Stimulated activated CD4-positive, alpha-beta T cell treated with anti-CD3 and anti-CD28 coated beads, TNF-alpha, amount 100 ng/mL, for 48 hours (primary cell): ENCODE data around the gene ASTN2.

Experiments
- DNase-seq, 3 donors: peaks; one replicate each; pipeline ENCODE4 v3.0.0-alpha.2; 2020; ENCODE audit warnings: low read depth in 3 of 3

Gene ASTN2, protein sequence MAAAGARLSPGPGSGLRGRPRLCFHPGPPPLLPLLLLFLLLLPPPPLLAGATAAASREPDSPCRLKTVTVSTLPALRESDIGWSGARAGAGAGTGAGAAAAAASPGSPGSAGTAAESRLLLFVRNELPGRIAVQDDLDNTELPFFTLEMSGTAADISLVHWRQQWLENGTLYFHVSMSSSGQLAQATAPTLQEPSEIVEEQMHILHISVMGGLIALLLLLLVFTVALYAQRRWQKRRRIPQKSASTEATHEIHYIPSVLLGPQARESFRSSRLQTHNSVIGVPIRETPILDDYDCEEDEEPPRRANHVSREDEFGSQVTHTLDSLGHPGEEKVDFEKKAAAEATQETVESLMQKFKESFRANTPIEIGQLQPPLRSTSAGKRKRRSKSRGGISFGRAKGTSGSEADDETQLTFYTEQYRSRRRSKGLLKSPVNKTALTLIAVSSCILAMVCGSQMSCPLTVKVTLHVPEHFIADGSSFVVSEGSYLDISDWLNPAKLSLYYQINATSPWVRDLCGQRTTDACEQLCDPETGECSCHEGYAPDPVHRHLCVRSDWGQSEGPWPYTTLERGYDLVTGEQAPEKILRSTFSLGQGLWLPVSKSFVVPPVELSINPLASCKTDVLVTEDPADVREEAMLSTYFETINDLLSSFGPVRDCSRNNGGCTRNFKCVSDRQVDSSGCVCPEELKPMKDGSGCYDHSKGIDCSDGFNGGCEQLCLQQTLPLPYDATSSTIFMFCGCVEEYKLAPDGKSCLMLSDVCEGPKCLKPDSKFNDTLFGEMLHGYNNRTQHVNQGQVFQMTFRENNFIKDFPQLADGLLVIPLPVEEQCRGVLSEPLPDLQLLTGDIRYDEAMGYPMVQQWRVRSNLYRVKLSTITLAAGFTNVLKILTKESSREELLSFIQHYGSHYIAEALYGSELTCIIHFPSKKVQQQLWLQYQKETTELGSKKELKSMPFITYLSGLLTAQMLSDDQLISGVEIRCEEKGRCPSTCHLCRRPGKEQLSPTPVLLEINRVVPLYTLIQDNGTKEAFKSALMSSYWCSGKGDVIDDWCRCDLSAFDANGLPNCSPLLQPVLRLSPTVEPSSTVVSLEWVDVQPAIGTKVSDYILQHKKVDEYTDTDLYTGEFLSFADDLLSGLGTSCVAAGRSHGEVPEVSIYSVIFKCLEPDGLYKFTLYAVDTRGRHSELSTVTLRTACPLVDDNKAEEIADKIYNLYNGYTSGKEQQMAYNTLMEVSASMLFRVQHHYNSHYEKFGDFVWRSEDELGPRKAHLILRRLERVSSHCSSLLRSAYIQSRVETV (N-terminal part only)

DNA sequence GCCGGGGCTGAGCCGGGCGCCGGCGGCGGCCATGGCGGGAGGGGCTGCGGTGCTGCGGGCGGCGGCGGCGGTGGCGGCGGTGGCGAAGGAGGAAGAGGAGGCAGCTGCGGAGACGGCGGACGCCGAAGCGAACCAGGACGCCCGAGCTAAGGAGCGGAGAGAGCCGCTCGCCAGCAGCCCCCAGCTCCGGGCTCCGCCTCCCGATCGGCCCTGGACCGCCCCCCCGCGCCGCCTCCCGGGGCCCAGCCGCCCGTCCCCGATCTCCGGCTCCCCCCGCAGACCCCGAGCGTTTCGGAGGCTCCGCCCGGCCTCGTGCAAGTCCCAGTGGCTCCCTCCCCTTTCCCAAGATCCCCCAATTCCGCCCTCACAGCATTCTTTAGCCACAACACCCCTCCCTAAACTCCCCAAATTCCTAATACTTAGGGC lies at the start of gene ASTN2:
Gene ASTN2 (minus strand): TSS at position 152 of the 426 bp plus-strand sequence. CDS start 119 bp downstream, at position 33.
- DNase-seq = no peak

DNA sequence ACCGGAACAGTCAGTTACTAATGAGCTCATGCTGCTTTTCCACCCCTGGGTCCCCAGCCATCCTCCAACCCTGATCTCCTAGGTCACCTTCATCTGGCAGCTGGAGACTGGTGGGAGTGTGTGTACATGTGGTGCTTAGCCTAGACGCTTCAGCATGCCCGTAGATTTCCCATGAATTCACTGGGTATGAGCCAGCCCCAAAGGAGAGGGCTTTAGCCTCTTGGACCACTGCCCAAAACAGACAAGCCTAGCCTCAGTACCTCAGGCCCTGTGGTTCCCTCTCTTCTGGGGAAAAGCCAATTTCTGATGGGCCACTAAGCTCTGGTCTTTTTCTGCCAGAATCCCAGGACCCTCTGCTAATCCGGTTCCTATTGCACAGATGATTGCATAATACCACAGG lies 48.0 kb upstream of the ASTN2 start:
- no peak for DNase-seq

DNA sequence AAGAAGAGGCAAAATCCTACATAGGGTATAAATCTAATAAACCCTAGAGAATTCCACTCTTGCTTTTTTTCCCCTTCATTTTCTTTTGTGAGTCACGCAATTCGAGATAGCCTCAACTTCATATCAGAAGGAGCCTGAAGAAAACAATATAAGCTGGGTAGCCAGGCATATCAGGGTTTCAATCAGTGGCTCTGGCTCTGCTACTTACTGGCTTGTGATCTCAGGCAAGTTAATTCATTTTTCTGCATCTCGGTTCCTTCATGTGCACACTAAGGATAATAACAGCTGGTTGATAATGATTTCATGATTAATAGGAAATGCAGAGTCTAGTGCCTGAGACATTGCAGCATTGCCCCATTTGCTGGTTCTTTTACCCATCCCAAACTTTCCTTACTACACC lies 46.5 kb upstream of the ASTN2 start:
- DNase-seq = no peak

DNA sequence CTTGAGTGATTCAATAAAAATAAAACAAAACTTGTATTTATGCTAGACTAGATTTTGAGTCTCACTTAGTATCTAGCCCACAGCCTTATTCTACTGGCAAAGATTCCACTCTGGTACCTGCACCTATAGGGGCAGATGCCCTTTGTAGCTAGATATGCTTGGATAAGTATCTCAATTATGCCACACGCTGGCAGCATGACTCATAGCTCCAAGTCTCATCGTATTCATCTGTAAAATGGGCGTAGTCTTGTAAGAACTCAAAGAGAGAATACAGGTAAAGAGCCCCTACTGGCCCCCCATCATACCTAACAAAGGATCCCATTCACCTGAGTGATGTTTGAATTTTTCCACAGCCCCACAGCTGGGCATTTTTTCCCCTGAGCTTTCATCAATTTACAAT lies 45.9 kb upstream of the ASTN2 start:
- no peak for DNase-seq

DNA sequence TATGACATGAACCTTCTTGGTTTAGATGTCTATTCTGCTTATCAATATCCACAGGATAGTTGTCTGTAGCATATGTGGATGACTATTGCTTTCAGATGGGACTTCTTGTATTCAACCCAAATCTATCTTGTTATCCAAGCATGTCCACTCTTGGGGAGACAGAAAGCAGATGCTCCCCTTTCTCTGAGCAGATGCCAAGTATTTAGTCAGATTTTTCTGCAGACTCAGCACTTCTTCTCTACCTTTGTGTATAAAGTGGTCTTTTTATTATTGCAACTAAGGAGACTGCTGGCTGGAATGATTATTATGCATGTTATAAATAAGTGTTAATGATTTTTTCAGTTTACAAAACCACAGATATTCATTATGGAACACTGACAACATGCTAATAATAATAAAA lies 45.1 kb upstream of the ASTN2 start:
- DNase-seq = no peak

DNA sequence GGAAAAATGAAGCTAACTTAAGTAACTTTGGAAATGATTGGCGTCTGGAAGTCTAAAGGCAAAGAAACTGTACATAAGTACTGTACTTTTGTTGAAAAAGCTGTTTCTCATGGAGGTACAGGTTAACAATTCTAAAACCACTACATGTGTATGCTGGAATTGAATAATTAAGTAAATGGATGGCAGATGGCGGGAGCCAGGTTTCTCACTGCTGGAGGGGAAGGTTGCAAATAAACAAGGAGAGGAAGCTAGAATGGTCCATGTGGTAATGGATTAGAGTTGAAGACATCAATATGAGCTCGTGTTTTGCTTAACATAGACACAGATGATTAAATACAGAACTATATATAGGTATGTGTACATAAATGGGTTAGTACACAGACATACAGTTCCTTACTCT lies 43.2 kb upstream of the ASTN2 start:
- DNase-seq = no peak

DNA sequence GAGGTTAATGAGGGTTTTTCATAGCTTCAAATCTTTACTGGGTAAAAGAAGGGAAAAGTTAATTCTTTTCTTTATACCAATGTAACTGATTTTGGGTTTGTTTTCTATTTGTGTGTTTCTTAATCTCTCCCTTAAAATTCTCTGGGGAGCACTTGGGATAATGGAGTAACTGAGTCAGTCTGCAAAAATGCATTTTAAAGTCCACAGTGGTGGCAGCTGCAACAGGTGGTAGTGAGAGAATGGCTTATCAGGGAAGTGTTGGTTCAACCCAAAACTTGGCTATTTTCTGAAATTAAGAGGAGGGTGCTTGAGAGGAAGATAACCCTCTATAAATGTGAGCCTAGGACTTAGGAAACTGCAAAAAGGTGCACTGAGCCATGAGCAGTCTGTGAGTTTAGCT lies 39.9 kb upstream of the ASTN2 start:
- no peak for DNase-seq

DNA sequence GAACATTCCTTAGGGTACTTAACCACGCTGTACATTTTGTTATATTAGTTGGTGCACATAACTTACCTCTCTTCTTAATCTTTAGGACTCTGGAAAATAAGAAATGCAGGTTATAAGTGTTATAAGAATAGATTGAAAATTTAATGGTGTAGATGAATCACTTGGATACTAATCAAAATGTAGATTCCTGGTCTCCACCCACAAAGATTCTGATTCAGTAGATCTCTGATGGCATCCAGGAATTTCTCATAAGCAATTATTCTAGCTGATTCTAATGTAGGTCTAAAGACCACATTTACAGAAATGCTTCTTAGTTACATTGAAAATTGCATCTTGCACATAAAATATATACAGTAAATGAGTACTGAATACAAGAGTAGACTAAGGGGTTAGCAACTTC lies 38.9 kb upstream of the ASTN2 start:
- no peak for DNase-seq

DNA sequence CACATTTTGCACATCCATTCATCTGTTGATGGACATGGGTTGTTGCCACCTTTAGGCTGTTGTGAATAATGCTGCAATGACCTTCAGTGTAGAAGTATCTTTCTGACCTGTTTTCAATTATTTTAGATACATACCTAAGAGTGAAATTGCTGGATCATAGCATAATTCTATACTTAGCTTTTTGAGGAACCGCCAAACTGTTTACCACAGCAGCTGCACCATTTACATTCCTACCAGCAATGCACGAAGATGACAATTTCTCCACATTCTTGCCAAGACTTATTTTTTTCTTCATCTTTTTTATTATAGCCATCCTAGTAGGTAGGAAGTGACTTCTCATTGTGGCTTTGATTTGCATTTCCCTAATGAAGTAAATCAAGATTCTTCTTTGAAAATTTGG lies 36.5 kb upstream of the ASTN2 start:
- DNase-seq = no peak

DNA sequence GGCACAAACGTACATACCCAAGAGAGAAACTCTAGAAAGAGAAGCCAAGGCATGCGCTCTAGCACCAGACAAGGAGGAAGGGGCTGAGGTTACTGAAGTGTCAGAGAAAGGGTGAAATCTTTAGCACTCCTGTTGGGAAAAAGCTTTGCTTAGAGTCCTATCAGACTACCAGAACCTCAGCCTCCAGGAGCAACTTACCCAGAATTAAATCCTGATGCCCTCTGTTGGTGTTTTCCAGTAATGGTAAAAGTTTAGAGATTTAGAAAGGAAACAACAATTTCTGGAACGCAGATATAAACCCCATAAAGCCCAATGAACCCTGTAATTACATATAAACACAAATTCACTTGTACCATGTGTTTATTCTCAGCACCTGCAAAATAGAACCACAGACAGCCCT lies 33.2 kb upstream of the ASTN2 start:
- DNase-seq = no peak

DNA sequence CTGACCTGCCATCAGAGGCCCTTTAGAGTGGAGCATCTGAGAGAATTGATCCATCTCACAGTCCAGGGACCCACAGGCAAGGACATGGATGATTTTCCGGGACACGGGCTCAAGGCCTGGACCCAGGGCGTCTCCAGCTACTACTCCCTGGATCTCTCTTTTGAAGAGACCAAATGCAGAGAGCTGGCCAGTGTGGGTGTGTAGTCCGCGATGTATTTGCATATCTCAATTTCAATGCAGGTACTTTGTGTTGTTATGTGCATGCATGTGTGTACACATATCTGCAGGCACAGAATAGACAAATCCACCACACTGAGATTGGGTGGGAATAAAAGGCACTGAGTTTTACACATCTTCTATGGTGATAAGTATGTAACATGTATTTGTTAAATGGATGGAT lies 30.8 kb upstream of the ASTN2 start:
- no peak for DNase-seq

DNA sequence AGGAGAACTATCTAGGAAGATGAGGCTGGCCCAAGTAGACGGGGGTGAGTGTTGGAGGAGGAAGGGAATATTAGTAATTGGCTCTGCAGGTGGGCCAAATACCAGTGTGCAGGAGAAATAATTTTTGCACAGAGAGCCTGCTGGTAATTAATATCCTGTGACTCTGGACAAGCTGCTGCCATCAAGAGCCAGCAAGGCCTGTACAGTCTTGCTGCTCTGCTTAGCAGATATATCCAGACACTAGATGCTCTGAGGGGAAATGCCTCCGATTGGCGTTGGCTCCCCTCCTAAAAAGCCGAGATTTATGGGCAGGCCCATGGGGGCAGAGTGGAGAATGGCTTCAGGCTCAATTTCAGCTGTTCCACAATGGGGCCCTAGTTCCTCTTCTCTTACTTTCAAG lies 29.6 kb upstream of the ASTN2 start:
- no peak for DNase-seq

DNA sequence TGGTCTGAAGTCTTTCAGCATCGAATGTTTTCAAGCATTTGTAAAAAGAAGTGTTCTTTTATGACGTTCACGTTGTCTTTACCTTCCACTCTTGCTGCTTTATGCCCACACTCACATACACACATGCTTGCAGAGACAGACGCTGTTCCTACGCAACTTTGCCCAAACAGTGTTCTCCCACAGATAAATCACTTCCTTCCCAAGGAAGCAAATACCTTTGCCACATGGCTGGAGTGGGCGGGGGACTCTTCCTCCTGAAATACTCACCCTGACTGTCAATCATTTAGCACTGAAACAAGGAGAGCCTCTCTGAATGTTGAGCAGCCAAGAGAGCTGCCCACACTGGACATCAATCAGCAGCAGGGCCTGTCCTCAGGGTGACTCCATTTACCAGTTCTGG lies 22.4 kb upstream of the ASTN2 start:
- no peak for DNase-seq

DNA sequence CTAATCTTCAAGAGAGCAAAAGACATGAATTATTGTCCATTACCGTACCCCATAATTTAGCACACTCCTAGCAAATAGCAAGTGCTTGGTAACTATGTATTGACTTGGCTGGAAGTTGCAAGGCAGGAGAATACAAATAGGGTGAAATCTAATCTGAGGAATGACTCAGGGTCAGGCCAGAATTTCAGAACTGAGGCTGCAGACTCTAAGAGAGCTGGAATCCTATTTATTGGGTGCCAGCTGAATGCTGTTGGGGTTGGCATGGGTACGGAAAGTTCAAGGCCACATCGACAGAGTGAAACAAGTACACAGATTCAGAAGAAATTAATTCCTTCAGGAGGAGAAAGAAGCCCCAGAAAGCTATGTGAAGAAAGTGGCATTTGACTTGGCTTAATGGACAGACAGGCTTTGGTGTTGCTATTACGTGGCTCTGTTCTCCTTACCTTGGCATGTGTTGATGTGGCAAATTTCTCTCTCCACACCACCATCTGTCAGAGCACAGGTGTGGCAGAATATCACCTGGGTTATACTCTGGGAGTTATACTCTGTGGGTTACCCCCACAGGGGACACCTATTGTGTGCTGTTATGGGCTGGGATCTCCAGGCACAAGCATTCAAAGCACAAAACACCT lies 20.9 kb upstream of the ASTN2 start:
- no peak for DNase-seq

DNA sequence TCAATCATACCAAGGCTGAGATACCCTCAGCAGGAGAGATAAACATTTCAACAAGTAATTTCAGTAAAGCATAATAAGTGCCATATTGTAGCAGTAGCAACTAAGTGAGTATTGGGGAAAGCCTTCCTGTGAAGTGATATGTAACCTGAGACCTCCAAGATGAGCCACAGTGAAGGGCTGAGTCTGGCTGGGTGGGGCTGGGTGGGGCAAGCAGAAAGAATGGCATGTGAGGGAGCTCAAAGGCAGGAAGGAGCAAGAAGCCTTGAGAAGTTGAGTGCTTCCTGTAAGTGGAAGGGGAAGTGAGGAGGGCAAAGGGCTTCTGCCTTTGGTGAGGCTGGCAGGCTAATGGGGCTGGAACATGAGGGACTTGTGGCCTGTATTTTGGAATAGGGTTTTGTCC lies 19.7 kb upstream of the ASTN2 start:
- DNase-seq = no peak

DNA sequence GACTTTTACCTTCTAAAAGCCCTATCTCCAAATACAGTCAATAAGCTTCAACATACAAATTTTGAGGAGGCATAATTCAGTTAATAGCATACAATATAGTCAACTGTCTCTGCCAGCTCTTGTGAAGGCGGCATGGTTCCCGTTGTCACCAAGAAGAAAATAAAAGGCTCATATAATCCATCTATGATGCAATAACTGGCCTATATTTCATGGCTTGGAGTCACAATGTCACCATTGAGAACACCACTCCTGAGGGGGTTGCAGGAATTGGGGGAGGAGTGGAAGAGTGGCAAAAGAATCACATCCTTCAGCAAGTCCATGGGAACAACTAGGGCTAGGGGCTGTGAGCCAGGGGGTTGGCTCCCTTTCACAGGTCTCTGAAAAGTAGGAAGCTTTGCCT lies 16.0 kb upstream of the ASTN2 start:
- DNase-seq = no peak

DNA sequence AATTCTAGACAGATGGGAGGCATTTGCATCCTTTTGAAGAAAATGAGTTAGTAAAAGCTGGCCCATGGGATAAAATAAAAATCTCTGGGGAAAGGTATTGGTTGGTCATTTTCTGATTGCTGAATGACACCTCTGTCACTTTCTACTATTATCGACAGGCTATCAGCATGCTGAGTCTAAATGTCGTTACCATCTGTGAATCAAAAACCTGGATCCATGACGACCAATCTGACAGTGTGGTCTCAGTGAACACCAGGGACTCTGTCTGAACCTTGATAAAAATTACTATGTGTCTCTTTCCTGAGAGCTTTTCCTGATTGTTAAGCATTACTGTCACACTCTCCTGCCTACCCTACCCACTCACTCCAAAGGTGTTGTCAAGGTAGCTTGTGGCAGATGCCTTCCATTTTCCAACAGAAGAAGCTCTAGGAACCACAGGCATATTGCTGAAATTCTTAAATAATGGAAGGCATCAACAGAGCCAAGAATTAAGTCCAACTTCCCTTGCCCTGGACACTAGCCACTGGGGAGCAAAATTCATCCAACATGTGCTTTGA lies 12.6 kb upstream of the ASTN2 start:
- no peak for DNase-seq

DNA sequence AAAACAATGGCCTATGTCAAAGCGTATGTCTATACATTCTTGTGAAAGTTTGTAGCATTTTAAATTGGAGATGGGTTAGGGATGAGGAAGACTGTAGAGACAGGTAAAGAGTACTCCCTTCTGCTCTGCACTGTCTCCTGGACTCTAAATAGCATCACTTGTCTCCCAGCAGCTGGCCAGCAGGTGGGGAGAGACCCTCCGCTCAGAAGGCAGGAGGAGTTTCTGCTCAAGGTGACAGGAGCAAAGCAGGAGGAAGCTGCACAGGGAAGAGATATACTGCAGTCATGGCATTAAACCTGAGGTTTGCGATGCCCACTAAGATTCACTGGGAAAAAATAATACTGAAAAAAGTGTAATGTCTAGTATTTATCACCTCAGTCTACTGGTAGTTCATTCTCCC lies 10.7 kb upstream of the ASTN2 start:
- no peak for DNase-seq

DNA sequence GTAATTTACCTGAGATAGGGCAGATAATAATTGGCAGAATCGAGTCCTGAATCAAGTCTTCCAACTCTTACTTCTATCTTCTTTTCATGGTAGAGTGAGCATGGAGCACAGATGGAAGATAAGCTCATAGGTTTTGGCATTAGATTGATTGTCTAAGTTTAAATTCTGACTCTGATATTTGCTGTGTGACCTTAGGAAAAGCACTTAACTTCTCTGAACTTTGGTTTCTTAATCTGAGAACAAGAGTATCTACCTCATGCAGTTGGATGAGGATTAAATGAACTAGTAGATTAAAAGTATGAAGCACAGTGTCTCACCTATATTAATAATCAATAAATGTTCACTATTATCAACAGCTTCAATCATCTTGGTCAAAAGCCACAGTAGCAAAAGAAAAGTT lies 9.4 kb upstream of the ASTN2 start:
- DNase-seq = no peak

DNA sequence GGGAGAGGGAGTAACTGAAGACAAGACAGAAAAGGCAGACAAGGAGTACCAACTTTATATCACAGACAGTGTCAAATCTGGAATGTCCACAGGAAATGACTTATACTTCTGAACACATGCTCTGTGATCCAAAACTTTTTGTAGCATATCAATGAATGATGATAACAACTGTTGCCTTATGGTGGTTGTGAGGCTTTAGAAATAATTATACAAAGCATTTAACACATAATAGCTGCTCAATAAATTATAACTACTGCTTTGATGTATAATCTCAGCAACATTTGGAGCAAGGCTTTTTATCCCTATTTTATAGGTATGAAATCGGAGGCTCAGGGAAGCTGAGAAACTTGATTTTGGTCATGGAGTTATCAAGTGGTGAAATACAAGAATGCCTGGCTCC lies 3.3 kb upstream of the ASTN2 start:
- DNase-seq = no peak

DNA sequence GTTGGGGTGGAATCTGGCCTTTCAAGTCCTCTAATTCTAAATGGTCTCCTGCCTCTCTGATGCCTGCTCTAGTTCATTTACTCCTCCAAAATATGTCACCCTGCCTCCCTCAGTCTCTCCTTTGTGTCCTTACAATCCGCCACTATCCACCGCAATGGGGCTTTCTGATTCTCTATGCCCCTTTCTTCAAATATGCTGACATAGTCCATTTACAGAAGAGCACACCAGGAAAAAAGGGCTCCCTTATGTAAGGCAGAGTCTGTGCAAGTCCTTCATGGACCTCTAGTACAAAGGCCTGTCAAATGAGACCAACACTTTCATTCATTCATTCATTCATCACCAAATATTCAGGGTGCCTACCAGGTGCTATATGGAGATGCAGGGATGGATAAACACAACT lies 2.0 kb upstream of the ASTN2 start:
- no peak for DNase-seq
